SKM-1 (cell line): Measurements from ENCODE around the gene PLXDC1.
"Not testable (repeated sequence)": the region's sequence is repeated elsewhere in the genome, so short reads cannot be mapped to it uniquely, and the experiment has no call there.

Source experiments
- DNase-seq: peaks from one replicate; lab custom pipeline; 2025; ENCODE audit not compliant: unreplicated experiment; lab: John Stamatoyannopoulos, UW

Gene PLXDC1

DNA sequence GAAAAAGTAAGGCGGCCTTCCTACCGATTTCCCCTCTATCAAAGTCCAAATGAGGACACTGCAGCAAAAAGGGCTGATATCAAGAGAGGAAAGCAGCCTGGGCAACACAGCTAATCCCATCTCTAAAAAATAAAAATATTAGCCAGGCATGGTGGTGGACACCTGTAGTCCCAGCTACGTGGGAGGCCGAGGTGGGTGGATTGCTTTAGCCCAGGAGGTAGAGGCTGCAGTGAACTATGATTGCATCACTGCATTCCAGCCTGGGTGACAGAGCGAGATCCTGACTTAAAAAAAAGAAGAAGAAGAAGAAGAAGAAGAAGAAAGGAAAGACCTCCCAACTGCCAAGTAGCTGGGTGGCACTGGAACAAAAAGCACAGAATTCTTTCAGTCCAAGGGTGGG, 31.6 kb upstream of the PLXDC1 start:
- DNase-seq: no peak

DNA sequence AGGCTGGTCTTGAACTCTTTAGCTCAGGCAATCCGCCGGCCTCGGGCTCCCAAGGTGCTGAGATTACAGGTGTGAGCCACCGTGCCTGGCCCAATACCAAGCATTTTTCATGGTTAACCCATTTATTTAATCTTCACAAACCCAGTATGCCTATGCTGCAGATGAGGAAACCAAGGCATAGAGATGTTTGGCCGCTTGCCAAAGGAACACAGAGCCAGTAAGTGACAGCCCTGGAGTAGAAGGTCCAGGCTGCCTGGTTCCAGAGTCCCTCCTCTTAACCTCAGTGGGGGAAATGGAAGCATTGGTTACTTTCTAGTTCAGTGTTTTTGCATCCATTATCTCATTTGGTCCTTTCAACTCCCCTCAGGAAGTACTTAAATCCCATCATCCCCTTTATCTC, 29.9 kb upstream of the PLXDC1 start:
- no peak for DNase-seq

DNA sequence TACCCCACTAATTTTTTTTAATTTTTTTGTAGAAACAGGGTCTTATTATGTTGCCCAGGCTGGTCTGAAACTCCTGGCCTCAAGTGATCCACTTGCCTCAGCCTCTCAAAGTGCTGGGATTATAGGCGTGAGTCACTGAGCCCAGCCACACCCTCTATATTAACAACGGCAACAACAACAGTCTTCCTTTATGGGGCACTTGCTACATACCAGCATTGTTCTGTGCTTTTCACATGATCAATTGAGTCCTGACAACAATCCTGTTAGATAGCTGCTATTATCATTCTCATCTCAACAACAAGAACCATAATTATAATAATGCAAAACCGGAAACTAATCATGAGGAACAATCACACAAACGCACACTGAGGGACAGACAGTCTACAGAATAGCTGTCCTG, 27.1 kb upstream of the PLXDC1 start:
- no peak for DNase-seq

DNA sequence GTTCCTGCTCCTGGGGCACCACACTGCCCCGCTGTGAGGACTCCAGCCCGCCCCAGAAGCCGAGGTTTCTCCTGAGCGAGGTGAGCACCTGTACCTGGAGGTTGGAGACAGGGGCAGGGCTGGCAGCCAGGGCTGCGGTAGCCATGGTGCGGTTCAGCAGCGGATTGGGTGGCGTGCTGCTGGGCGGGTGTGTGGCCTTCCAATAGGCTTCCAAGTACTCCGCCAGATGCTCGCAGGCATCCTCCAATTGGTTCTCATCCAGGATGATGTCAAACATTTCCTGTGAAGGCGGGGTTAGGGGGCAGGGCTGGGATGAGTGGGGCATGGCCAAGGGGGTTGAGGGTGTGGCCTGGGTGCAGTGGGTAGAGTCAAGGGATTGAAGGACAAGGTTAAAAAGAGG, 25.8 kb upstream of the PLXDC1 start:
- no peak for DNase-seq

DNA sequence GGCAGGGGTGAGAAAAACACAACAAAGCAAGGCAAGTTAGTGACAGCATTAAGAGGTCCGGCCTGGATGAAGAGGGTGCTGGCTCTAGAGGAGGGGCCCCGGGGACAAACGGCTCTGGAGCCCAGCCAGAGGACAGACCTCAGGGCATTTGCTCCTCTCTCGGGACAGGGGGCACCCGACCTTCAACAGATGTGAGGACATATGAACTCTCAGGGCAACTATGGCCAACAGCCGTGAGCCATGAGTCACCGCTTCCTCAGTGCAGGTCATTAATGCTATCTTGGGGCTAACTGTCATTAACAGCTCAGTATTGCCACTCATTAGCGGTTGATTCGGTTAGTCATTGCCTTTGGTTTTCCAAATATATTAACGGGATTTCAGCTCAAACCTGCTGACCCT, 24.3 kb upstream of the PLXDC1 start:
- DNase-seq: no peak

DNA sequence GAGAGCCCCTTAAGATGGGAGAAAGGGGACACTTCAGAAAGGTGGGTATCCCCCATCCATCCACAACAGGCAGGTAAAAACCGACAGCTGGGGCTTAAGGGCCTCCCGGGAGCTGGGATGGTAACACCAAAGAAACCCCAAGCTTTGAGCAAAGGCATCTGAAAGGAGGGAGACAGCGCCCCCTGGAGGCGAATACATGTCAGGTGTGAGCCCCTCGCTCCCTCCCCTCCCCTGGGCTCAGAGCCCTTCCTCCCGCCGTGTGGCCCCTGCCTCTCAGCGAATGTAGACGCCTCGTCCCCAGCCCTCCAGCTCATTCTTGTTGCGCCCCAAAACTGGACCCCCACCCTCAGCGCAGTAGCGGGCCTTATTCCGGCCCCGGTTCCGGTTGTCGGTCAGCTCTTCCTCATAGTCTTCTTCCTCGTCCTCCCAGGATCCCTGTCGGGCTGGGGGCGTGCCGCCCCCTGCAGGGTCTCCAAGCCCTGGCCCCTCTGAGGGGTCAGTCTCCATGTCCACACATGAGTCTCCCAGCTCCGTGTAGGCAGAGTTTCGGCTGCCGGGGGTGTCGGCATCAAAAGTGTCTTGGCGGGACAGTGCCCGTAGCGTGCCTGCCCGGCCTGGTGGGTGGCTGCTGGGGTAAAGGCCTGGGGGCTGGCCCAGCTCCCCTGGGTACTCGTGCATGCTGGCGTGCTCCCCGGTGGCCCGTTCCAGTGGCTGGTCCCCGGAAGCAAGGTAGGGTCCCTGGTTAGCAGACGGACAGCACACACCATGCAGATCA, 23.7 kb upstream of the PLXDC1 start:
- peak; percentile 74 for DNase-seq

DNA sequence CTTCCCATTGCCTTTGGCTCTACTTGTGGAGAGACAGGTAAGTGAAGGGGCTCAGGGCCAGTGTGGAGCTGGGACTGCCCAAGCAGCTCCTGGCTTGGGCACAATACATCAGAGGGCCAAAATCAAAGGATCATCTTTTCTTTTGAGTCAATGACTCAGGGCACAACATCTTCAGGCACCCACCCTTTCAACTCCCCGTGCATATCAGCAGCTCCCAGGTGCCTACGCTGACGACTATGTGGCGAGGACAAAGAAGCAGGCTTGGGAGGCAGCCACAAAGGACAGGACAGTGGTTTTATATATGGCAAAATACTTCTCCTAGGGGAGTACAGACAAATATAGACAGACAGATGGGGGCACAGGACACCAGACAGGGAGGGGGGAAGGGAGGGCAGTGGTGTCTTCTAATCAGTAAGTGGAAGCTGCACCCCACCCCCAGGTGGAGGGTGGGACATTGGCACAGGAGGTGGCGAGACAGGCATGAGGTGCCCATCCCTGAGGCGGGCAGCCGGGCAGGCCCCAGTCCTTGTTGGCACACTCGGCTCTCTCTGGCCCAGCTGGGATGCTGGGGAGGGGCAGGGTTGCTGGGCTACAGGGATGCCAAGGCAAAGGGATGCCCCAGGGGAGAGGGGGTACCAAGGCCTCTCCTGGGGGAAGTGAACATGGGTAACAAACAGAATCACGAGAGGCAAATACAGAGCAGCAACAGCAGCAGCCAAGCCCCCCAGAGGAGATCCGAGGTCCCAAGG, 22.3 kb upstream of the PLXDC1 start:
- DNase-seq: no peak

DNA sequence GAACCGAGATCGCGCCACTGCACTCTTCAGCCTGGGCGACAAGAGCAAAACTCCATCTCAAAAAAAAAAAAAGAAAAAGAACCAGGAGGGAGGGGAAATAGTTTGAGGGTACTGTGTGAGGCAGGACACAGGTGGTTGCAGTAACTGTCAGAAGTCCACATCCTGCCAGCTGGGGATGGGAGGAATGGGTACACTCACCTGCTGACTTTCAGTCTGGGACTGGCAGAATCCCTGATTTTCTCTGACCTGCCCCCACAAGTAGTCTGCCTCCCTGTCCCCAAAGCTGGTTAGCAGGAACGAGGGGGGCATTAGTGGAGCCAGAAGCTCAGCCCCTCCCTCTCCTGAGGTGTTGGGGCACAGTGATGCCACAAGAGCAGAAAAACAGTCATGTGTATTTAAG, 21.6 kb upstream of the PLXDC1 start:
- no peak for DNase-seq

DNA sequence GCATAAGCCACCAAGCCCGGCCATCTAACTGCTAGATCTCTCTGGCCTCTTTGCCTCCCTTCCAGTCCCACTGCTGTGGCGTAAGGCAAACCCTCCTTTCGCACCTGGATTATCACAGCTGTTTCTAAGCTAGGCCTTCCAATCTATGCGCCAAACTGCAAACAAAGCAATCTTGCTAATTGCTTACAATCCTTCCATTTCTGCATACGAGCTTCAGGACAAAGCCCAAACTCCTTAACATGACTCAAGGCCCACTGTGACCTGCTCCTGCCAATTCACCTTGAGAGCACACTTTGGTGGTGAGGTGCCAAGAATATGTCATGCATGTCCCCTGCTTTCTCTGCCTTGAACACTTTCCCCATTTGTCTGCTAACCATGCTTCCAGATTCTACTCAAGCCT, 20.5 kb upstream of the PLXDC1 start:
- no peak for DNase-seq

DNA sequence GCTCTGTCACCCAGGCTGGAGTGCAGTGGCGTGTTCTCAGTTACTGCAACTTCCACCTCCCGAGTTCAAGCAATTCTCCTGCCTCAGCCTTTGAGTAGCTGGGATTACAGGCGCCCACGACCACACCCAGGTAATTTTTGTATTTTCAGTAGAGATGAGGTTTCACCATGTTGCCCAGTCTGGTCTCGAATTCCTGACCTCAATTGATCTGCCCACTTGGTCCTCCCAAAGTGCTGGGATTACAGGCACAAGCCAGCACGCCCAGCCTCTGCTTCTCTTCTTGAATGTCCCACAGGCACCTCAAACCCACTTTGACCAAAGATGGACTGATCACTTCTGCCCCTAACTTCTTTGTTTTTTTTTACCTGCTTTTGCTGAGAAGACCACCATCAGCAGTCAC, 19.1 kb upstream of the PLXDC1 start:
- DNase-seq: no peak

DNA sequence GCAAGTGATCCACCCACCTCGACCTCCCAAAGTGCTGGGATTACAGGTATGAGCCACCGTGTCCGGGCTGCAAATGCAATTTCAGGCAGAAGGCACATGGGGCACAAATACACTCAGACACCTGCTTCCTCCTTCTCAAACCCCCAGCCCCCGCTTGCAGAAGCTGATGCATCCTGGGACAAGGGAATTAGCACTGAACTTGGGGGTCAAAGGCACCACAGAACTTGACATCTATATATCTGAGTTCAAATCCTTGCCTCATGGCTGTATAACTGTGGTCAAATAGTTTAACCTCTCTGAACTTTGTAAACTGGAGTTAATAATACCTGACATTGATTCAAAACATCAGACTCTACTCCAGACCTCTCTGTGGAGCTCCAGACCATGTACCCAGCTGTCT, 18.7 kb upstream of the PLXDC1 start:
- DNase-seq: no peak

DNA sequence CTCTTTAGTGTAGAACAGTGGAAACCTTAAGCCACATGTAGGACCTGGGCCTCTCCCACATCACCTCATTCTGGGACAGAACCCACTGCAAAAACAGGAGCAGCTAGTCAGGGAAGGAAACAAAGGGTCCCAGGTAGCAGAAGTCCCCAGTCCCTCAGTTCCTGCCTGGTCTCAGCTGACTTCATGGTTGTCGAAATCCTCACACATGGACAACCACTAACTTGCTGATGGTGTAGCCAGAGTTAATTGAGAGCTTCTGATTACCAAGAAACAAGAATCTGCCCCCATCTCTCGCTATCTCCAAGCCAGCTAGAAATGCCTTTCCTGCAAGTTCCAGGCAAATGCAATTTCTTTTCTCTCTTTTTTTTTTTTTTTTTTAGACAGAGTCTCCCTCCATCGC, 18.1 kb upstream of the PLXDC1 start:
- DNase-seq: no peak

DNA sequence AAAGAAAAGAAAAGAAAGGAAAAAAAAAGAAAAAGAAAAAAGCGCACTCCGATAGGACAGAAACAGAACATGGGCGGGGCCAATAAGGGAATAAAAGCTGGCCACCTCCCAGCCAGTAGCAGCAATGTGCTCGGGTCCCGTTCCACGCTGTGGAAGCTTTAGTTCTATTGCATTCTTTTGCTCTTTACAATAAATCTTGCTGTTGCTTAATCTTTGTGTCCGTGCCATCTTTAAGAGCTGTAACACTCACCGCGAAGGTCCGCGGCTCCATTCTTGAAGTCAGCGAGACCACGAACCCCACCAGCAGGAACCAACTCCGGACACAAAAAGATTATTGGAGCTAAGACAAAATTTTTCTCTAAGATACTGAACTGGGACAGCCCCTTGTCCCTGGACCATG, 17.7 kb upstream of the PLXDC1 start:
- DNase-seq: no peak

DNA sequence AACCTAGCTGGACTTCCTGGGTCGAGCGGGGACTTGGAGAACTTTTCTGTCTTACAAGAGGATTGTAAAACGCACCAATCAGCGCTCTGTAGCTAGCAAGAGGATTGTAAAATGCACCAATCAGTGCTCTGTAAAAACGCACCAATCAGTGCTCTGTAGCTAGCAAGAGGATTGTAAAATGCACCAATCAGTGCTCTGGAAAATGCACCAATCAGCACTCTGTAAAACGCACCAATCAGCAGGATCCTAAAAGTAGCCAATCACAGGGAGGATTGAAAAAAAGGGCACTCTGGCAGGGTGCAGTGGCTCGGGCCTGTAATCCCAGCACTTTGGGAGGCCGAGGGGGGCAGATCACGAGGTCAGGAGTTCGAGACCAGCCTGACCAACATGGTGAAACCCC, 17.1 kb upstream of the PLXDC1 start:
- DNase-seq: not testable (repeated sequence)

DNA sequence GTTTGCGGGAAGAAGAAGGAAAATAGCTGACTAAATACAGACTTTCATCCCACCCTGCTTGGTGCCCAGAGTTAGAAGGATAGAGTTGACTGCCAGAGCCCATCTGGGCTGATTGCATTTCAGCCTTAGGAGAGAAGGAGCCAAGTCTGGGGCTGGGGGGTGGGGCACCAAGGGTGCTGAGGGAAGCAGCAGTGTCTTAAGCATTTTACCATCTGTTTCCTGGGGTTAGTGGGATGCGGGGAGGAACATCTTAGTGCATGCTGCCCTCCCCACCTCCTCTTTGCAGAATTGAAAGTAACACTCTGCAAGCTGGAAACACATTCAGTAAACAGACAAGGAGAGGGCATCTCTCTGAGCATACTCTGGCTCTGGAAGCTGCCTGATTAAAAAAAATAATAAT, 16.0 kb upstream of the PLXDC1 start:
- DNase-seq: peak; percentile 72

DNA sequence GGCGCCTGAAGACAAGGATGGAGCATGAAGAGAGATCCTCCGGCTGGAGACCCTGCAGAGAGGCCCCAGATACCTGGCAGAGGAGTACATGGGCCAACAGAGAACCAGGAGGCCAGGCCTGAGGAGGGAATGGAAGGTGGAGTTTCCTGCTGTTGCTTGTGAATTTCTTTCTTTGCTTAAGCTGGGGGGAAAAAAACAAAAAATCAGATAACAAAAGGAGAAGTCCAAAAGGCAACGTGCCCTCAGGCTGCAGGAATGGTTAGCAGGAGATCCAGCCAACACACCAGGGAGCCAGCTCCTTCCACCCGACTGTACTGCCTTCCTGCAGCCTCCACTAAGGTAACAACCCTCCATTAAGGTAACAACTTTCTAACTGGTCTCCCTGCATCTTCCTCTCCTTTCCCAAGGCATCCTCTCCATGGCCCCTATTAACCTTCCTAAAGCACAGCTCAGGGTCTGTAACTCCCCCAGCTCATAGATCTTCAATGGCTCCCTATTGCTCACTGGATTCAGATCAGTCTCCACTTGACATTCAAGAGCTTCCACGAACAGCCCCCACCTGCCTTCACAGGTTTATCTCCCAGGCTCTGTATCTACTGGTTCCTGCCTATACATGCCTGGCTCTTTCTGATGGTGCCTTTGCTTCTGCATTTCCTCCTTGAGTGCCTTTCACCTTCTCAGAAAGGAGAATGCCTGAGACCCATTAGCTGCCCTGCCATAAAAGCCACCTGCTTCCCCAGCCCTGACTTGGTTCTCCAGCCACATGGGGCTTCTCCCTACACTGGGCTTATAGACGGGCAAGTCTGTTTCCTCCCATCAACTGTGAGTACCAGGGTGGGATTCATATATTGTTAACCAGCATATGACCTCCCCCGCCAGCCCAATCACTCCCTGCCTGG, 15.2 kb upstream of the PLXDC1 start:
- no peak for DNase-seq

DNA sequence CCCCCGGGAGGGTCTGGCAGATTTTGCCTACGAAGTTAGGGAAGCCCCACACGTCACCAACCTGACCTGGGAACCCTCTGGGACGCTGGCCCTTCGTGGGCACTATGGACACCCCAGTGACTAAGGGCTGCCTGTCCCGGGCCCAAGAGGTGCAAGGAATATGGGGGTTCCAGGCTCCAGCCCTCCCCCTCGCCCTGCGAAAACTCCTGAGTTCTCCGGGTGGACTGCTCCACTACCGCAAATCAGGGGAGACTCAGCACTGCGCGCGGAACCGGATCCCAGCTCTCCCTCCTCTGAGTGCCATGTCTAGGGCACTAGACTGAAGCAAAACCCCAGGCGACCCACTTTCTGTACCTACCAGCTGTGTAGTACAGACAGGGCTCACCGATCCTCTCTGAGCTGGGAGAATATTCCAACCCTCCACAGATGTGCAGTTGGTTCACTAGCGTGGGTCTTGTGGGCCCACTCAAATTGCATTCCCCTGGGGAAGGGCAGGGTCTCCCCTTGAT, 14.5 kb upstream of the PLXDC1 start, which contains the start of gene ARL5C:
TSS of gene ARL5C (minus strand) at position 321 of the 509 bp plus-strand sequence. CDS start 401 bp downstream, outside the sequence.
- no peak for DNase-seq

DNA sequence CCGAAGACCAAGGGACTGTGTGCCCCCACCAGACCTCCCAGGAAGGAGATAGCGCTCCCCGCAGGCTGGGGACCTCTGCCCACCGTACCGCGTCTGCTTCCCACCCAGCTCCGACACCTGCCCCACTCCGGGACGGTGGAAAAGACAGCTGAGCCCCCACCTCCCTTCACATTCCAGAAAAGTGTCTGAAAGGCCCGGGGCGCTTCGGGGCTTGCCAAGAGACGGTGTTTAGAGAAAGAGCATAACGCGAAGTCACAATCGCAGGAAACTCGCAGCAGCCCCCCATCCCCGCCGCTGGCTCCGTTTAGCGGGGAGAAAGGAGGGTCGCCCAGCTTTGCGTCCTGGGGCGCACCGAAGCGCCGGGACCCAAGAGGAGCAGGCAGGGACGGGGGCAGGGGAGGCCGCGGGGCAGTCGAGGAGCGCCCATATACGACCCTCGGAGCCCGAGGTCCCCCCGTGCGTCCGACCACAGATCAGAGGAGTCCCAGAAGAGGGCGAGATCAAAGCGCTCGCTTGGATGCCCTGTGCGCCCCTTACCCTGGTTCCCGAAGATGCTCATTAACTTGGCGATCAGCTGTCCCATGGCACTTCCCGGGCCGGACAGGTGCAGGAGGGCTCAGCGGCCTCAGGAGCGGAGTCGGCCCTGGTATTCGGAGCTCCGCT, 13.9 kb upstream of the PLXDC1 start:
- no peak for DNase-seq

DNA sequence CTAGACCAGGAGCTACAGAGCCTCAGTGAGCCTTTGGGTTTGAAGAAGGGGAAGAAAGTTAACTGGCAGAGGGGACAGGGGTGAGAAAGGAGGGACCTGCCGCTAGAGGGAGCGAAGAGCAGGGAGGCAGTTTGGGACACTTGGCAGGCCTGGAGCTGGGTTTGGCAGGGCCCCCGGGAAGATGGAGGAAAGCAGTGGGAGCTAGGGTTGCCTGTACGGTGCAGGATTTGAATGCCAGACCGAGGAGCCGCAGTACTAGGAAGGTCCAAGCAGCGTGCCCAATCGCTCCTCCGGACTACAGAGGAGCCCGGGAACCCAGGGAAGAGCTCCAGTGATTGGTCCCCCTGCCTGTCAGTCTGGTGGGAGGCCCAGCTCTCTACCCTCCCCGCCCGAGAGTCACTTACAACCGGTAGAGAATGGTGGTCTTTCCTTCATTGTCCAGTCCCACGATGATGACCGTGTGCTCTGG, 13.3 kb upstream of the PLXDC1 start:
- DNase-seq: peak; percentile 88

DNA sequence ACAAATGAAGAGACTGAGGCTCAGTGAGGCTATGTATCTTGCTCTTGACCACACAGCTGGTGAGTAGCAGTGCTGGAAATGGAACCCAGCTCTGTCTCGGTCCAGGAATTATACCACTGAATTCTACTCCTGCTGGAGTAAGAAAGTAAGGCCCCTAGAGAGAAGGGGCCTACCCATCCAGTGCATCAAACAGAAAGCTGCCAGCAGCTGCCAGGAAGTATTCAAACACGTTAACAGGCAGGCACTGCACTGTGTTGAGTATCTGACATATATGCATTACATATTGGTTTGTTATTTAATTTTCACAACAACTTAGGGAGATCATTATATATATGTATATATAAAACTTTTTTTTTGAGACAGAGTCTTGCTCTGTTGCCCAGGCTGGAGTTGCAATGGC, 10.5 kb upstream of the PLXDC1 start:
- no peak for DNase-seq

DNA sequence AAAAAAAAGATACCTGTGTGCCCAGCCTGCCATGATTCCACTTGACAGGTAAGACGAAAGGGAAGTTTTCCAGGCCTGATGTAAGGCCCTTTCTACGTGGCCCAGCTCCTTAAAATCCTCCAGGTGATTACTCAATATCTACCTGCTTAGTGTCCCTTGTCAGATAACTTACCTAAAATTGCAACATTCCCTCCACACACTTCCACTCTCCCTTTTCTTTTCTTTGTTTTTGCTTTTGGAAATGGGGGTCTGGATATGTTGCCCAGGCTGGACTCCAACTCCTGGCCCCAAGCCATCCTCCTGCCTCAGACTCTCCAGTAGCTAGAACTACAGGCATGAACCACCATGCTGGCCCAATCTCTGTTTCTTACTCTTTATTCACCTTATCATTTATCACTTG, 7.2 kb upstream of the PLXDC1 start:
- DNase-seq: no peak
